ENCODE data around the gene MC1R. TPM values are rescaled to one million over a fixed set of nuclear protein-coding genes. Genes with fewer than 3 reads are reported as not detected.

MC1R gene
- total RNA-seq, 1 donor: 8.1 TPM

GRCh38 chr16:89880477-89881367, 37.9 kb upstream of the MC1R start:
- H3K4me3 ChIP-seq (ENCODE audit: low read depth, low read length): no peak overlapping the region
- TF ChIP-seq, protein P1, sequence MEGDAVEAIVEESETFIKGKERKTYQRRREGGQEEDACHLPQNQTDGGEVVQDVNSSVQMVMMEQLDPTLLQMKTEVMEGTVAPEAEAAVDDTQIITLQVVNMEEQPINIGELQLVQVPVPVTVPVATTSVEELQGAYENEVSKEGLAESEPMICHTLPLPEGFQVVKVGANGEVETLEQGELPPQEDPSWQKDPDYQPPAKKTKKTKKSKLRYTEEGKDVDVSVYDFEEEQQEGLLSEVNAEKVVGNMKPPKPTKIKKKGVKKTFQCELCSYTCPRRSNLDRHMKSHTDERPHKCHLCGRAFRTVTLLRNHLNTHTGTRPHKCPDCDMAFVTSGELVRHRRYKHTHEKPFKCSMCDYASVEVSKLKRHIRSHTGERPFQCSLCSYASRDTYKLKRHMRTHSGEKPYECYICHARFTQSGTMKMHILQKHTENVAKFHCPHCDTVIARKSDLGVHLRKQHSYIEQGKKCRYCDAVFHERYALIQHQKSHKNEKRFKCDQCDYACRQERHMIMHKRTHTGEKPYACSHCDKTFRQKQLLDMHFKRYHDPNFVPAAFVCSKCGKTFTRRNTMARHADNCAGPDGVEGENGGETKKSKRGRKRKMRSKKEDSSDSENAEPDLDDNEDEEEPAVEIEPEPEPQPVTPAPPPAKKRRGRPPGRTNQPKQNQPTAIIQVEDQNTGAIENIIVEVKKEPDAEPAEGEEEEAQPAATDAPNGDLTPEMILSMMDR (IDR thresholded peaks at IDR 0.05; ENCODE audit: insufficient read depth, low read length): no peak
- no peak for DNase-seq (ENCODE audit: low read depth)

- no peak for DNase-seq (ENCODE audit: low read depth)
- no peak overlapping the region for H3K4me3 ChIP-seq (ENCODE audit: low read depth, low read length)
- TF ChIP-seq, protein P1 (IDR thresholded peaks at IDR 0.05; ENCODE audit: insufficient read depth, low read length): no peak
These were observed 37.3 kb upstream of the MC1R start for GRCh38 chr16:89881368-89881730.

GRCh38 chr16:89883346-89884040, 35.2 kb upstream of the MC1R start:
- no peak for DNase-seq (ENCODE audit: low read depth)
- TF ChIP-seq, protein P1 (IDR thresholded peaks at IDR 0.05; ENCODE audit: insufficient read depth, low read length): no peak
- no peak overlapping the region for H3K4me3 ChIP-seq (ENCODE audit: low read depth, low read length)

DNA sequence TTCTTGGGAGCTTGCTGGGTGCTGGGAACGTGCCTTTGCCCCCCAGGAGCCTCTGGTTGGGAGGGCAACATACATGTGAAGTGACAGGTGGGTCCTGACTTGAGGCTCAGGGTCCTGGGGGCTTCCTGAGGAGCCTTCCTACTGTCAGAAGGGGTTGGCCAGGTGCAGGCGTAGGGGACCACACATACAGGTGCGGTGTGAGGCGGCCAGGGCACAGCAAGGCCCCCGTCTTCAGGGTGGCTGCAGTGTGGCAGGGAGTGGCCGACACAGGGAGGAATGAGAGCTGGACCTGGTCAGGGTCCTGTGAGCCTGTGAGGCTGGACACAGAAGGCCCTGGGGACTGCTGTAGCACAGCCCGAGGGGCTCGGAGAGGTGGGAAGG, 34.6 kb upstream of the MC1R start:
- H3K4me3 ChIP-seq (ENCODE audit: low read depth, low read length): no peak overlapping the region
- no peak for DNase-seq (ENCODE audit: low read depth)
- TF ChIP-seq, protein P1 (IDR thresholded peaks at IDR 0.05; ENCODE audit: insufficient read depth, low read length): no peak

- DNase-seq (ENCODE audit: low read depth): no peak
- TF ChIP-seq, protein P1 (IDR thresholded peaks at IDR 0.05; ENCODE audit: insufficient read depth, low read length): no peak
These were observed 31.4 kb upstream of the MC1R start for GRCh38 chr16:89887243-89887642.

DNA sequence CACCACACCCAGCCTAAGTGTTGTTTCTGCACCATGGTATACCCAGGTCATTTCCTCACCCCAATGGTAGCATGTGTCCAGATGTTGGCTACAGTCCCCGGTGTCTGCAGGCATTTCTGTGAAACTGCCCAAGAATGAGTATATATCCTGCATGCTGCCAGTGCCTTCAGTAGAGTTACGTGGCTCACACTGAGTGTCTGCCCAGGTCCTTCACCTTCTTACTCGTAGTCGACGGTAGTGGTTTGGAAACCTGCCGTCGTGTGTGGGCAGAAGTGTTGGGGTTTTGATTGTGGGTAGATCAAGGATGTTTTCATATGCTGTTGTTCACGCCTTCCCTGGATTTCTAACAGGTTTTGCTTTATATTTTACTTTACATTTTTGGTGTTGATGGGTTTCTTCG, 28.5 kb upstream of the MC1R start:
- no peak overlapping the region for H3K4me3 ChIP-seq (ENCODE audit: low read depth, low read length)
- TF ChIP-seq, protein P1 (IDR thresholded peaks at IDR 0.05; ENCODE audit: insufficient read depth, low read length): no peak
- no peak for DNase-seq (ENCODE audit: low read depth)

More at GRCh38 chr16:89887243-89887642, 31.4 kb upstream of the MC1R start:
- H3K4me3 ChIP-seq (ENCODE audit: low read depth, low read length): no peak overlapping the region
